AG04449 (cell line): ENCODE data around the gene EPHA10.

Source experiments
- CTCF ChIA-PET: fragments of 350-600 bp; formaldehyde crosslinking; extraction: SDS; loops from one replicate; lab custom pipeline; 2021; ENCODE audit warnings: antibody characterized with exemption; lab: Yijun Ruan, JAX
- POLR2A ChIA-PET: fragments of 400-600, 350-600 bp; formaldehyde crosslinking; extraction: SDS; loops from one replicate; lab custom pipeline; 2020; ENCODE audit warnings: antibody characterized with exemption, inconsistent platforms; lab: Yijun Ruan, JAX
- DNase-seq: peaks from one replicate; pipeline ENCODE4 v3.0.0-alpha.2; 2010; ENCODE audit warnings: low read depth, low spot score
- H3K4me3 ChIP-seq: 2 replicates; pipeline ENCODE4 v1.5.1; 2011; ENCODE audit warnings: low read depth, mild to moderate bottlenecking, control low read depth, low read length
- TF ChIP-seq, protein P1 (sequence below): IDR thresholded peaks from one replicate; pipeline ENCODE4 v1.5.1; 2011; ENCODE audit warnings: mild to moderate bottlenecking, moderate library complexity, low read length, control low read depth, inconsistent platforms; ENCODE audit not compliant: insufficient read depth; ENCODE audit errors: missing control alignments

The EPHA10 gene

GRCh38 chr1:37731312-37732019, 33.5 kb downstream of the EPHA10 start:
- no peak for DNase-seq
- TF ChIP-seq, protein P1, sequence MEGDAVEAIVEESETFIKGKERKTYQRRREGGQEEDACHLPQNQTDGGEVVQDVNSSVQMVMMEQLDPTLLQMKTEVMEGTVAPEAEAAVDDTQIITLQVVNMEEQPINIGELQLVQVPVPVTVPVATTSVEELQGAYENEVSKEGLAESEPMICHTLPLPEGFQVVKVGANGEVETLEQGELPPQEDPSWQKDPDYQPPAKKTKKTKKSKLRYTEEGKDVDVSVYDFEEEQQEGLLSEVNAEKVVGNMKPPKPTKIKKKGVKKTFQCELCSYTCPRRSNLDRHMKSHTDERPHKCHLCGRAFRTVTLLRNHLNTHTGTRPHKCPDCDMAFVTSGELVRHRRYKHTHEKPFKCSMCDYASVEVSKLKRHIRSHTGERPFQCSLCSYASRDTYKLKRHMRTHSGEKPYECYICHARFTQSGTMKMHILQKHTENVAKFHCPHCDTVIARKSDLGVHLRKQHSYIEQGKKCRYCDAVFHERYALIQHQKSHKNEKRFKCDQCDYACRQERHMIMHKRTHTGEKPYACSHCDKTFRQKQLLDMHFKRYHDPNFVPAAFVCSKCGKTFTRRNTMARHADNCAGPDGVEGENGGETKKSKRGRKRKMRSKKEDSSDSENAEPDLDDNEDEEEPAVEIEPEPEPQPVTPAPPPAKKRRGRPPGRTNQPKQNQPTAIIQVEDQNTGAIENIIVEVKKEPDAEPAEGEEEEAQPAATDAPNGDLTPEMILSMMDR = no peak
- ChIA-PET CTCF (interaction anchor here (0.9 kb wide), 1 partner anchor 9 kb away, joined by 3 read pairs; no protein-coding TSS in a partner anchor), POLR2A (no interaction called here)
- no peak overlapping the region for H3K4me3 ChIP-seq

DNA sequence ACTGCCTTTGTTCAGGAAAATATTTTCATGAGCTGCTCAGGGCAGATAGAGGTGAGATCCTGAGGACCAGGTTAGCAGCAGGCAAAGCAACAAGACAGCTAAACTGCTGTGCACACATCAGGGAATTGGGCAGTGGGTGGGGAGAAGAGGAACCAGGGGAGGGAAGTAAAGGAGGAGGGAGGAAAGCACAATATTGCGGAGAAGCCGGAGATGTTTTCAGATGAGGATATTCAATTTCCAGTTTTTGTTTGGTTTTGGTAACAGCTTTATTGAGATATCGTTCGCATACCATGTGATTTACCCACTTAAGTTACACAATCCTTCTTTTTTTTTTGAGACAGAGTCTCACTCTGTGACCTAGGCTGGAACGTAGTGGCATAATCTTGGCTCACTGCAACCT, 34.5 kb downstream of the EPHA10 start:
- ChIA-PET CTCF (no interaction called here), POLR2A (no interaction called here)
- DNase-seq = no peak
- no peak overlapping the region for H3K4me3 ChIP-seq
- TF ChIP-seq, protein P1 = no peak

DNA sequence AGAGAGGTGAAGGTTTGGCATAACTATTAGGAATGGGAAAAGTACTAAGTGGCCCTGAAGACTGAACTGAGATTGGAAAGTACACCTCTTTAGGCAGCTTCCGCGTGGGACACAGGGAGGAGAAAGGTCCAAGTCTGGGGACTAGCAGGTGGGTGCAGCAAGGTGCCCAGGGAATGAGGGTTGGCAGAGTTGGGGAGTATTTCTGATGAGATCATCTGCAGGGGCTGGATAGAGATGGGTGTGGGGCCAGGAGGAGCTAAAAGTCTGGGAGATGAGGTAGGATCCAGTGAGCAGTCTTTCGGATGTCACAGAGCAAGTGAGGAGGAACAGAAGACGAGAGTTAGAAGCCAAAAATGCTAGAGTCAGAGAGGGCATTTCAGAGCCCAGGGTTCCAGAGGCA, 36.5 kb downstream of the EPHA10 start:
- ChIA-PET CTCF (interaction anchor here (0.8 kb wide), 1 partner anchor 35 kb away, joined by 3 read pairs; no protein-coding TSS in a partner anchor), POLR2A (no interaction called here)
- TF ChIP-seq, protein P1 = no peak
- DNase-seq = no peak
- H3K4me3 ChIP-seq = no peak overlapping the region

- ChIA-PET POLR2A (no interaction called here), CTCF (no interaction called here)
- no peak for DNase-seq
- H3K4me3 ChIP-seq = no peak overlapping the region
- TF ChIP-seq, protein P1 = no peak
These were observed 38.0 kb downstream of the EPHA10 start for GRCh38 chr1:37726751-37727585.

GRCh38 chr1:37725851-37726613, 38.9 kb downstream of the EPHA10 start:
- no peak for DNase-seq
- no peak overlapping the region for H3K4me3 ChIP-seq
- CTCF ChIA-PET = no interaction called here
- POLR2A ChIA-PET = no interaction called here
- TF ChIP-seq, protein P1 = no peak
